Esophagus muscularis mucosa (tissue), 4 donors: Measurements from ENCODE around the gene DDX39A. TPM values are rescaled to one million over a fixed set of nuclear protein-coding genes. Genes with fewer than 3 reads are reported as not detected.
"Not testable (repeated sequence)": the region's sequence is repeated elsewhere in the genome, so short reads cannot be mapped to it uniquely, and the experiment has no call there.

Experiments
- DNase-seq: peaks from one replicate; pipeline ENCODE4 v3.0.0-alpha.2; 2017; ENCODE audit errors: extremely low spot score
- H3K27ac ChIP-seq, 4 donors: fragments of 200-600 bp; sonication (generic); replicated peaks in 1 of 4; 1 replicate in 3 of 4; 2 replicates in 1 of 4; pipeline ENCODE4 v1.5.1; 2016 to 2019; ENCODE audit warnings: mild to moderate bottlenecking in 1 of 4
- H3K27me3 ChIP-seq, 4 donors: fragments of 200-600 bp; sonication (generic); one replicate each; pipeline versions ENCODE4 v1.5.1 to v1.6.0; 2016 to 2019
- H3K36me3 ChIP-seq, 4 donors: fragments of 200-600 bp; sonication (generic); one replicate each; pipeline ENCODE4 v1.5.1; 2016 to 2019
- H3K4me1 ChIP-seq, 4 donors: fragments of 200-600 bp; sonication (generic); one replicate each; pipeline ENCODE4 v1.5.1; 2016 to 2019
- H3K4me3 ChIP-seq, 4 donors: fragments of 200-600 bp; sonication (generic); 1 replicate in 2 of 4; 2 replicates in 2 of 4; pipeline ENCODE4 v1.5.1; 2016 to 2019; ENCODE audit warnings: mild to moderate bottlenecking in 4 of 4, moderate library complexity in 1 of 4
- H3K9me3 ChIP-seq, 4 donors: fragments of 200-600 bp; sonication (generic); 1 replicate in 3 of 4; 2 replicates in 1 of 4; pipeline ENCODE4 v1.5.1; 2016 to 2019
- EP300 ChIP-seq: sonication (generic); formaldehyde crosslinking; IDR thresholded peaks from one replicate; pipeline ENCODE4 v1.6.1; 2017; ENCODE audit warnings: antibody characterized with exemption
- POLR2A ChIP-seq: fragments of 450-650 bp; IDR thresholded peaks from one replicate; pipeline ENCODE4 v1.6.1; 2017; ENCODE audit warnings: antibody characterized with exemption, moderate library complexity, mild to moderate bottlenecking, low read depth
- POLR2AphosphoS5 ChIP-seq, 2 donors: sonication (generic); formaldehyde crosslinking; IDR thresholded peaks; one replicate each; pipeline ENCODE4 v1.6.1; 2017; ENCODE audit warnings: antibody characterized with exemption in 2 of 2
- WGBS: methylation state at CpG from one replicate; pipeline ENCODE4 v1.1.5; 2018; 5-methylcytosine and 5-hydroxymethylcytosine counted together
- intact Hi-C: fragments of 100-400 bp; cut with DNase I; formaldehyde crosslinking; loops from one replicate; pipeline ENCODE4 v1.15.1; 2023
- total RNA-seq, 4 donors: library from RNA; depleted of rRNA; stranded (reverse); fragments of >200 nt; gene quantifications; one replicate each; pipeline versions ENCODE4 v1.1.0 to v1.2.1, GENCODE V29; 2016
- TF ChIP-seq, protein P1 (sequence below), 3 experiments: fragments of 200-600 bp in 2 of 3; fragments of 450-650 bp in 1 of 3; sonication (generic) in 2 of 3; IDR thresholded peaks; one replicate each; pipeline ENCODE4 v1.5.1; 2017 to 2019; ENCODE audit warnings: antibody characterized with exemption in 3 of 3, mild to moderate bottlenecking in 2 of 3, moderate library complexity in 1 of 3

Gene DDX39A
- total RNA-seq = 10 to 100 TPM; 39.3 to 56.3 (median 42.1) TPM

DNA sequence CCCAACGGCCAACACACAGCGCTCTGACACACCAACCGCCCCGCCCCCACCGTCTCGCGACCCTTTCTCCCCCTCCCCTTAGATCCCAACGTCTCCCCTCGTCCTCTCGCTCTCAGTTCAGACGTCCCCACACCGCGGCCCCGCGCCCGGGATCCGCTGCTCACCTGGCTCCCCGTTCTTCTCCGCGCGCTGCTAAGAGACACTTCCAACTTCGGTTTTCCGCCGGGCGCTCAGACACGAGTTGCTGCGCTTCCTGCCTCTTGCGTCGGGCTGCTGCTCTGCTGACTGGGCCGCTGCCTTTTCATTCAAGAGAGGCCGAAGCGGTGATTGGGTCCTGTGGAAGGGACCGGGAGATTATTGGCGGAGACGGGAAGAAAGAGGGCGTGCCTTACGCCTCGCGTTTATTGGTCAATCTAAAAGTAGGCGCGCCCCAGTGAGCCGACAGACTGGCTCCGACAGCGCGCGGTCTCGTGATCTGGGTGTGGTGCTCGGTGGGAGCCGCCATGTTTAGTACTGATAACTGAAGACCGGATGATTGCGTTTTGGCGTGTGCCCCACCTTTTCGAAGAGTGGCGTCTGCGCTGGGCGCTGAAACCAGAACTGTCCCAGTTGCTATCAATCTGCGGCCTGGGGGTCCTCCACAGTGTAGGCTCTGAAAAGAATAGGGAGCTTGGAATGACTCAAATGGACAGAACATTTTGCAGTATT is at the start of gene DDX39A:
Gene DDX39A (minus strand): TSS at position 236 of the 708 bp plus-strand sequence. CDS start 6,121 bp downstream, outside the sequence.
- peak; percentile 100 for DNase-seq
- intact Hi-C loops = loop anchor here (2.0 kb wide), 1 partner anchor 14 kb away; the partner anchor contains the start of gene PKN1
- WGBS = under 1% methylated on average over 55 of the region's 57 CpGs
- H3K4me1 ChIP-seq = peaks cover 29 to 50% (median 42%) of the 10 kb centered on the region in 4 donors
- TF ChIP-seq POLR2AphosphoS5 (IDR thresholded peaks at IDR 0.05) (peak; percentile 72 to 96), EP300 (no peak), POLR2A (peak; percentile 65)
- TF ChIP-seq, protein P1, sequence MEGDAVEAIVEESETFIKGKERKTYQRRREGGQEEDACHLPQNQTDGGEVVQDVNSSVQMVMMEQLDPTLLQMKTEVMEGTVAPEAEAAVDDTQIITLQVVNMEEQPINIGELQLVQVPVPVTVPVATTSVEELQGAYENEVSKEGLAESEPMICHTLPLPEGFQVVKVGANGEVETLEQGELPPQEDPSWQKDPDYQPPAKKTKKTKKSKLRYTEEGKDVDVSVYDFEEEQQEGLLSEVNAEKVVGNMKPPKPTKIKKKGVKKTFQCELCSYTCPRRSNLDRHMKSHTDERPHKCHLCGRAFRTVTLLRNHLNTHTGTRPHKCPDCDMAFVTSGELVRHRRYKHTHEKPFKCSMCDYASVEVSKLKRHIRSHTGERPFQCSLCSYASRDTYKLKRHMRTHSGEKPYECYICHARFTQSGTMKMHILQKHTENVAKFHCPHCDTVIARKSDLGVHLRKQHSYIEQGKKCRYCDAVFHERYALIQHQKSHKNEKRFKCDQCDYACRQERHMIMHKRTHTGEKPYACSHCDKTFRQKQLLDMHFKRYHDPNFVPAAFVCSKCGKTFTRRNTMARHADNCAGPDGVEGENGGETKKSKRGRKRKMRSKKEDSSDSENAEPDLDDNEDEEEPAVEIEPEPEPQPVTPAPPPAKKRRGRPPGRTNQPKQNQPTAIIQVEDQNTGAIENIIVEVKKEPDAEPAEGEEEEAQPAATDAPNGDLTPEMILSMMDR (IDR thresholded peaks at IDR 0.05) = peak in 1 of 3 experiments; percentile 22
- peak within 1 kb of the TSS; percentile 78 to 95 (median 88) for H3K4me3 ChIP-seq
- peak within 1 kb of the TSS; percentile 87 to 95 (median 94) for H3K27ac ChIP-seq
- H3K27me3 ChIP-seq = no peaks in the 10 kb centered on the region
- peaks cover 0 to 17% (median 0%) of the 10 kb centered on the region in 4 donors for H3K36me3 ChIP-seq
- H3K9me3 ChIP-seq = no peaks in the 10 kb centered on the region

DNA sequence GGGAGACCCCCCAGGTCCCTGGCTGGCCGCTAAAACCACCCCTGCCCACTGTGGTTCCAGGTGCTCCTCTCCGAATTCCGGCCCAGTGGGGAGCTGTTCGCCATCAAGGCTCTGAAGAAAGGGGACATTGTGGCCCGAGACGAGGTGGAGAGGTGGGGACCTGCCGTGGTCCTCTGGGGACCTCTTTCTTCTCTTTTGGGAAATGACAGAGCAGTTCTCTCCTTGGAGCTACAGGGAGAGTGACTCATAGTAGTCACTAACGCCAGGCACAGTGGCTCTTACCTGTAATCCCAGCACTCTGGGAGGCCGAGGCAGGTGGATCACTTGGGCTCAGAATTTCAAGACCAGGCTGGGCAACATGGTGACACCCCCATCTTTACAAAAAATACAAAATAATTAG is 48.7 kb upstream of the DDX39A start:
- peaks cover 71 to 89% (median 85%) of the 10 kb centered on the region in 4 donors for H3K36me3 ChIP-seq
- intact Hi-C loops = no loop called here
- DNase-seq = no peak
- H3K4me1 ChIP-seq = peaks cover 11 to 15% (median 14%) of the 10 kb centered on the region in 4 donors
- no peak overlapping the region for H3K27ac ChIP-seq
- 74% methylated on average over 8 of the region's 9 CpGs for WGBS
- H3K27me3 ChIP-seq = peaks cover 0 to 7% (median 6%) of the 10 kb centered on the region in 4 donors
- TF ChIP-seq, protein P1 (IDR thresholded peaks at IDR 0.05) = no peak
- TF ChIP-seq POLR2AphosphoS5 (IDR thresholded peaks at IDR 0.05) (no peak), POLR2A (no peak), EP300 (no peak)
- H3K9me3 ChIP-seq = no peaks in the 10 kb centered on the region
- no peak overlapping the region for H3K4me3 ChIP-seq

DNA sequence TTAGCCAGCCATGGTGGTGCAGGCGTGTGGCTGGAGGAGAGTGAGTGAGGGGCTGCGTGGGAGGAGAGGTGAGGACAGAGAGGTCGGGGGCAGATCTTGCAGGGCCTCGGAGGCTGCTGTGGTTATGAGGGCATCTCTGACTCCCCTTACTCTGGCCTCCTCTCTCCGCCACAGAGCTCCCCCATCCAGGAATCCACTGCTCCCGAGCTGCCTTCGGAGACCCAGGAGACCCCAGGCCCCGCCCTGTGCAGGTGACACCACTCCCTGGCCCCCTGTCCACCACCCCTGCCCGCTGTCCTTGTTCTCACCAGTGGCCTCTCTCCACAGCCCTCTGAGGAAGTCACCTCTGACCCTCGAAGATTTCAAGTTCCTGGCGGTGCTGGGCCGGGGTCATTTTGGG is 48.2 kb upstream of the DDX39A start:
- intact Hi-C loops = no loop called here
- WGBS = 89% methylated on average over 12 of the region's 12 CpGs
- Histone ChIP-seq H3K4me1 (peaks cover 7 to 10% (median 10%) of the 10 kb centered on the region in 4 donors), H3K4me3 (no peak overlapping the region), H3K27ac (no peak overlapping the region), H3K27me3 (peaks cover 0 to 2% (median 1%) of the 10 kb centered on the region in 4 donors), H3K9me3 (no peaks in the 10 kb centered on the region), H3K36me3 (peaks cover 71 to 93% (median 90%) of the 10 kb centered on the region in 4 donors)
- DNase-seq = no peak
- TF ChIP-seq POLR2A (no peak), POLR2AphosphoS5 (IDR thresholded peaks at IDR 0.05) (no peak), EP300 (no peak)
- TF ChIP-seq, protein P1 (IDR thresholded peaks at IDR 0.05) = no peak

DNA sequence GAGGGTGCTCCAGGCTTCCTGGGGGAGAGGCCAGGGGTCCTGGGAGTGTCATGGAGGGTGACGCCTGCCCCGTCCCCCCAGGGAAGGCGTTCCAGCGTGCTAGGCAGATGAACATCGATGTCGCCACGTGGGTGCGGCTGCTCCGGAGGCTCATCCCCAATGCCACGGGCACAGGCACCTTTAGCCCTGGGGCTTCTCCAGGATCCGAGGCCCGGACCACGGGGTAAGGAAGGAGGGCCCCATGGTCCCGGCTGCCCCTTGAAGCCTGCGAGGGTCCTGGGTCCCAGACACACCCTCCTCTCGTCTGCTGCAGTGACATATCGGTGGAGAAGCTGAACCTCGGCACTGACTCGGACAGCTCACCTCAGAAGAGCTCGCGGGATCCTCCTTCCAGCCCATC is 44.6 kb upstream of the DDX39A start:
- no peak overlapping the region for H3K27ac ChIP-seq
- H3K4me3 ChIP-seq = no peak overlapping the region
- 92% methylated on average over 17 of the region's 21 CpGs for WGBS
- no peaks in the 10 kb centered on the region for H3K4me1 ChIP-seq
- H3K27me3 ChIP-seq = no peaks in the 10 kb centered on the region
- no peaks in the 10 kb centered on the region for H3K9me3 ChIP-seq
- peaks cover 68 to 100% (median 90%) of the 10 kb centered on the region in 4 donors for H3K36me3 ChIP-seq
- no peak for DNase-seq
- intact Hi-C loops = no loop called here
- TF ChIP-seq POLR2A (no peak), POLR2AphosphoS5 (IDR thresholded peaks at IDR 0.05) (no peak), EP300 (no peak)
- TF ChIP-seq, protein P1 (IDR thresholded peaks at IDR 0.05) = no peak

DNA sequence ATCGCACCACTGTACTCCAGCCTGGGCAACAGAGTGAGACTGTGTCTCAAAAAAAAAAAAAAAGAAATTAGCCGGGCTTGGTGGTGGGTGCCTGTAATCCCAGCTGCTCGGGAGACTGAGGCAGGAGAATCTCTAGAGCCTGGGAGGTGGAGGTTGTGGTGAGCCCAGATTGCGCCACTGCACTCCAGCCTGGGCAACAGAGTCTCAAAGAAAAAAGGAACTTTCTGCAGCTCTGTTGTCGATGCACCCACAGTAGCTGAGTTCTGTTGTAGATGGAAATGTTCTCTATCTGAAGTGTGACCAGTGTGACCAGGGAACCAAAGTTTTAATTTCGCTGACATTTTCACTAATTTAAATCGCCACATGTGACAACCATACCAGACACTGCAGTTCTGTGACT is 43.3 kb upstream of the DDX39A start:
- H3K27ac ChIP-seq, H3K9me3 ChIP-seq, intact Hi-C loops, H3K27me3 ChIP-seq, DNase-seq, H3K4me3 ChIP-seq, H3K4me1 ChIP-seq: not testable (repeated sequence)
- peaks cover 59 to 100% (median 91%) of the 10 kb centered on the region in 4 donors for H3K36me3 ChIP-seq
- 87% methylated on average over 7 of the region's 7 CpGs for WGBS
